H1 (cell line): ENCODE data around the gene DCBLD1.

ENCODE experiments used
- CTCF ChIP-seq, 3 experiments: IDR thresholded peaks; 1 replicate in 2 of 3; 2 replicates in 1 of 3; pipeline versions ENCODE4 v1.5.1 to v1.6.1; 2011; ENCODE audit warnings: low read length in 3 of 3, mild to moderate bottlenecking in 3 of 3, inconsistent platforms in 2 of 3, low read depth in 1 of 3, moderate library complexity in 1 of 3; ENCODE audit not compliant: insufficient read depth in 1 of 3; ENCODE audit errors: control extremely low read depth in 1 of 3
- EP300 ChIP-seq, 2 experiments: IDR thresholded peaks; 1 replicate in 1 of 2; 2 replicates in 1 of 2; pipeline ENCODE4 v1.6.1; 2011 to 2012; ENCODE audit warnings: low read depth in 2 of 2, low read length in 2 of 2, mild to moderate bottlenecking in 2 of 2, borderline replicate concordance in 1 of 2, inconsistent platforms in 1 of 2, moderate library complexity in 1 of 2
- EZH2 ChIP-seq: fragments of 200-600 bp; sonication (generic); IDR thresholded peaks from 2 replicates; pipeline ENCODE4 v1.7.1; 2012; ENCODE audit warnings: low read depth, mild to moderate bottlenecking, moderate library complexity, low read length, inconsistent platforms; ENCODE audit not compliant: severe bottlenecking
- GABPA ChIP-seq: IDR thresholded peaks from 2 replicates; pipeline ENCODE4 v1.6.1; 2011; ENCODE audit warnings: mild to moderate bottlenecking, low read length, moderate library complexity, borderline replicate concordance; ENCODE audit not compliant: insufficient read depth
- HDAC6 ChIP-seq: IDR thresholded peaks from one replicate; pipeline ENCODE4 v1.7.1; 2012; ENCODE audit warnings: low read depth, mild to moderate bottlenecking, inconsistent platforms, low read length, moderate library complexity
- POLR2A ChIP-seq, 2 experiments: IDR thresholded peaks; 1 replicate in 1 of 2; 2 replicates in 1 of 2; pipeline ENCODE4 v1.6.1; 2011; ENCODE audit warnings: low read depth in 2 of 2, low read length in 2 of 2, mild to moderate bottlenecking in 2 of 2; ENCODE audit errors: control extremely low read depth in 1 of 2
- POLR2AphosphoS5 ChIP-seq: IDR thresholded peaks from 2 replicates; pipeline ENCODE4 v1.6.1; 2011; ENCODE audit warnings: low read depth, low read length
- ZNF274 ChIP-seq: IDR thresholded peaks from 2 replicates; pipeline ENCODE4 v1.7.0; 2012; ENCODE audit warnings: low read length, borderline replicate concordance; ENCODE audit errors: extremely low read depth
- TF ChIP-seq, protein P1 (sequence below): IDR thresholded peaks from 2 replicates; pipeline ENCODE4 v1.6.1; 2012; ENCODE audit warnings: inconsistent platforms

DNA sequence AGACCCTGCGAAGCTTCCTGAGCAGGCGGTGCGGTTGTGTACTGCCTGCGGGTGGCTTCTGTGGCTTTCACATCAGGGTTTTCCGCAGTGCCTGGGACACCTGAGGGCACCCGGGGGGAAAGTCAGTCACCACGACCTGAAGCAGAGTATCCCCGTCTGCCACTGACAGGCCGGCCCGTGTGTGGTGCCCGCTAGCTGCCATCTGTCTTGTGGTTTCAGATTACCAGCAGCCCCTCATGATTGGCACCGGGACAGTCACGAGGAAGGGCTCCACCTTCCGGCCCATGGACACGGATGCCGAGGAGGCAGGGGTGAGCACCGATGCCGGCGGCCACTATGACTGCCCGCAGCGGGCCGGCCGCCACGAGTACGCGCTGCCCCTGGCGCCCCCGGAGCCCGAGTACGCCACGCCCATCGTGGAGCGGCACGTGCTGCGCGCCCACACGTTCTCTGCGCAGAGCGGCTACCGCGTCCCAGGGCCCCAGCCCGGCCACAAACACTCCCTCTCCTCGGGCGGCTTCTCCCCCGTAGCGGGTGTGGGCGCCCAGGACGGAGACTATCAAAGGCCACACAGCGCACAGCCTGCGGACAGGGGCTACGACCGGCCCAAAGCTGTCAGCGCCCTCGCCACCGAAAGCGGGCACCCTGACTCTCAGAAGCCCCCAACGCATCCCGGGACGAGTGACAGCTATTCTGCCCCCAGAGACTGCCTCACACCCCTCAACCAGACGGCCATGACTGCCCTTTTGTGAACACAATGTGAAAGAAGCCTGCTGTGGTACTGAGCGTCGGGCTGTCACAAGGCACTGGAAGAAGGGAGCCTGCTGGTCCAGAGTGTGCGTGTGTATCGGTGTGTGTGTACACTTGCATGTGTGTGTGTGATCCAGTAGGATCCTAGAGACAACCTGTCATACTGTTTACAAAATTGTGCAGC lies 65.5 kb downstream of the DCBLD1 start:
- TF ChIP-seq, protein P1, sequence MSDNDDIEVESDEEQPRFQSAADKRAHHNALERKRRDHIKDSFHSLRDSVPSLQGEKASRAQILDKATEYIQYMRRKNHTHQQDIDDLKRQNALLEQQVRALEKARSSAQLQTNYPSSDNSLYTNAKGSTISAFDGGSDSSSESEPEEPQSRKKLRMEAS, result peak; percentile 96
- no peak for TF ChIP-seq POLR2AphosphoS5
- TF ChIP-seq ZNF274, result no peak
- TF ChIP-seq CTCF (IDR thresholded peaks at IDR 0.05; ENCODE audit: control extremely low read depth in 1 of 3, insufficient read depth in 1 of 3, low read depth in 1 of 3, low read length in 3 of 3), result peak in 1 of 3 experiments; percentile 22; a peak in 2 of 4 replicates
- TF ChIP-seq EP300 (IDR thresholded peaks at IDR 0.05; ENCODE audit: borderline replicate concordance in 1 of 2, low read depth in 2 of 2, low read length in 2 of 2), result no peak
- TF ChIP-seq EZH2, result no peak
- no peak for TF ChIP-seq HDAC6
- no peak for TF ChIP-seq GABPA
- no peak for TF ChIP-seq POLR2A (IDR thresholded peaks at IDR 0.05; ENCODE audit: control extremely low read depth in 1 of 2, low read depth in 2 of 2, low read length in 2 of 2)
